Brain microvascular endothelial cell (primary cell): ENCODE measurements around the gene KDM3B.

Experiments used
- DNase-seq: peaks from one replicate; pipeline ENCODE4 v3.0.0-alpha.2; 2020
- H3K27ac ChIP-seq: fragments of 250-450 bp; sonication (Bioruptor Pico); 2 replicates; pipeline ENCODE4 v1.5.1; 2020; ENCODE audit warnings: mild to moderate bottlenecking, moderate library complexity
- H3K27me3 ChIP-seq: fragments of 250-450 bp; sonication (Bioruptor Pico); replicated peaks from 2 replicates; pipeline ENCODE4 v1.5.1; 2020; ENCODE audit warnings: mild to moderate bottlenecking
- H3K36me3 ChIP-seq: fragments of 250-450 bp; sonication (Bioruptor Pico); replicated peaks from 2 replicates; pipeline ENCODE4 v1.5.1; 2020; ENCODE audit warnings: mild to moderate bottlenecking
- H3K4me3 ChIP-seq: 2 replicates; pipeline ENCODE4 v1.5.1; 2011; ENCODE audit warnings: low read depth, mild to moderate bottlenecking, control low read depth, low read length, moderate library complexity
- CTCF ChIP-seq: IDR thresholded peaks from 2 replicates; pipeline ENCODE4 v1.5.1; 2011; ENCODE audit warnings: low read depth, mild to moderate bottlenecking, moderate library complexity, low read length, control low read depth, inconsistent platforms; ENCODE audit errors: missing control alignments
- in situ Hi-C: cut with HindIII; loops from 2 replicates; pipeline ENCODE4 v1.10.0; 2017; ENCODE audit warnings: low sequenced_read_pairs, low pct_ligation_motif_present

The KDM3B gene

GRCh38 chr5:138359621-138360020 is 7.1 kb downstream of the KDM3B start:
- no peak for DNase-seq
- Histone ChIP-seq H3K27me3 (no peaks in the 10 kb centered on the region), H3K36me3 (no peaks in the 10 kb centered on the region), H3K27ac (no peak overlapping the region), H3K4me3 (no peak overlapping the region)
- TF ChIP-seq CTCF: no peak
- in situ Hi-C loops: no loop called here

GRCh38 chr5:138360941-138361452 is 8.5 kb downstream of the KDM3B start:
- TF ChIP-seq CTCF: no peak
- no peak for DNase-seq
- no peak overlapping the region for H3K27ac ChIP-seq
- H3K27me3 ChIP-seq: no peaks in the 10 kb centered on the region
- no peaks in the 10 kb centered on the region for H3K36me3 ChIP-seq
- H3K4me3 ChIP-seq: no peak overlapping the region
- in situ Hi-C loops: no loop called here

DNA sequence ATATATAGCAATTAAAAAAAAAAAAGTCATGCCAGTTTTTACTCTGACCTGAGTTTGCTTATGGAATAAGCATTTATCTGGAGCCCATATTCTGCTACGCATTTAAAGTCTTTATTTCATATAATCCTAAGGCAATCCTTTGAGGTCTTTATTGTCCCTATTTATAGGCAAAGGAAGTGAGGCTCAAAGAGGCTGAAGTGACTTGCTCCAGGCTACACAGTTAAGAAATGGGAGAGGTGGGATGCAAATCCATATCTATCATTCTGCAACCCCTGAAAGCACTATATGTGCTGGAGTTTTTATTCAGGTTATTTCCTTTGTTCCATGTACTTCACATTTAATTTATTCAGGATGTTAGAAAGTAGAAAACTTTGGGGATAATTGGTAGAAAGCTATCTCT is 12.1 kb downstream of the KDM3B start:
- H3K36me3 ChIP-seq: no peaks in the 10 kb centered on the region
- no peaks in the 10 kb centered on the region for H3K27me3 ChIP-seq
- no peak for DNase-seq
- H3K27ac ChIP-seq: no peak overlapping the region
- no peak overlapping the region for H3K4me3 ChIP-seq
- in situ Hi-C loops: no loop called here
- no peak for TF ChIP-seq CTCF

DNA sequence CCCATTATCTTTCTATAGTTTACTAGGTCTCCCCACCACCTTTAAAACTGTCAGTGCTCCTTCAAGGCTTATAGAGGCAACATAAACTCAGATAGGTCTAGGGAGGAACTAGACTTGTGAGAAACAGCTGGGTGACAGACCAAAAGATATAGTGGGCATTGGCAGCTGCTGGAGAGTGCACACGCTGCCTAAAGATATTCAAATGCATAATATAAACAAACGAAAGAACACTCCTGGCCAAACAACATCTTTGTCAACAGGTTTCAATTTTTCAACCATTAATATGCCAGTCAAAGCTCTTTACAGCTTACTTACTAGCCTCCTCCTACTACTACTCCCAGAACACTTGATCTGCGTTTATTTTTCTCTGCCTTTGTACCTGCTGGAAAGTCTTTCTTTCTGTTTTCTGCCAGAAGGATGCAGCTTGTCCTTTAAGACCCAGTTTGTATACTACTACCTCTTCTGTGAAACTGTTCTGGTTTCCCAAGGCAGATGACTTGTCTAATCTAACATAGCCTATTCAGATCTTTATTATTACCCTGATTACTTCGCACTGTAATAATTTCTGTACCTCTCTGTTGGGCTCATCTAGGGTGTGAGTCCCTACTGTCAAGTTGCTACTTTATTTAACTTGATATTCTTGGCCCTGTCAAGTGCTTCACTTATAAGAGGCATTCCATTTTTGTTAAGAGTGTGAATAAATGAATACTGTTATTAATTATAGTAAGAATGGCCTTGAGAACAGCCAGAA is 14.3 kb downstream of the KDM3B start:
- no peak for TF ChIP-seq CTCF
- H3K4me3 ChIP-seq: no peak overlapping the region
- in situ Hi-C loops: no loop called here
- no peak for DNase-seq
- no peak overlapping the region for H3K27ac ChIP-seq
- no peaks in the 10 kb centered on the region for H3K27me3 ChIP-seq
- no peaks in the 10 kb centered on the region for H3K36me3 ChIP-seq

- TF ChIP-seq CTCF: no peak
- H3K27me3 ChIP-seq: no peaks in the 10 kb centered on the region
- peaks cover 2% of the 10 kb centered on the region for H3K36me3 ChIP-seq
- H3K4me3 ChIP-seq: no peak overlapping the region
- no peak for DNase-seq
- no peak overlapping the region for H3K27ac ChIP-seq
- in situ Hi-C loops: no loop called here
These were observed 16.8 kb downstream of the KDM3B start for GRCh38 chr5:138369261-138369660.

DNA sequence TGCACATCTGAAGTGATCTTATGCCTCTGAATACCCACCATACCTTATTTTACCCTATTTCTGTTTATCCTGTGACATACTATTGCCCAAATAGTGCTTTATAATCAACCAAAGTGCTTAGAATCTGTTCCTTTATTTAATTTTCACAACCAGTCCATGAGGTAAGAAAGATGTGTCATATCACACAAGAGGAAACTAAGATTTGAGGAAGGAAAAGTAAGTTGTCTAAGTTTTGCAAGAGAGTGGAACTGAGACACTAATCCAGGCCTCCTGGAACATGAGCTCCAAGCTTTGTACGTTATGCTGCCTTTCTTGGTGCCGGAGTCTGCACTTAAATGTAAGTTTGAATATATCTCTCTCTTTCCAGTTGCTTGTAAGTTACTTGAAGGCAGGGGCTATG is 17.2 kb downstream of the KDM3B start:
- no peak for TF ChIP-seq CTCF
- no peak overlapping the region for H3K27ac ChIP-seq
- peaks cover 2% of the 10 kb centered on the region for H3K36me3 ChIP-seq
- in situ Hi-C loops: no loop called here
- DNase-seq: no peak
- H3K4me3 ChIP-seq: no peak overlapping the region
- no peaks in the 10 kb centered on the region for H3K27me3 ChIP-seq
